ENCODE data around the gene SEMA3B.

GRCh38 chr3:50289130-50289529 lies 20.2 kb downstream of the SEMA3B start:
- TF ChIP-seq, protein P1, sequence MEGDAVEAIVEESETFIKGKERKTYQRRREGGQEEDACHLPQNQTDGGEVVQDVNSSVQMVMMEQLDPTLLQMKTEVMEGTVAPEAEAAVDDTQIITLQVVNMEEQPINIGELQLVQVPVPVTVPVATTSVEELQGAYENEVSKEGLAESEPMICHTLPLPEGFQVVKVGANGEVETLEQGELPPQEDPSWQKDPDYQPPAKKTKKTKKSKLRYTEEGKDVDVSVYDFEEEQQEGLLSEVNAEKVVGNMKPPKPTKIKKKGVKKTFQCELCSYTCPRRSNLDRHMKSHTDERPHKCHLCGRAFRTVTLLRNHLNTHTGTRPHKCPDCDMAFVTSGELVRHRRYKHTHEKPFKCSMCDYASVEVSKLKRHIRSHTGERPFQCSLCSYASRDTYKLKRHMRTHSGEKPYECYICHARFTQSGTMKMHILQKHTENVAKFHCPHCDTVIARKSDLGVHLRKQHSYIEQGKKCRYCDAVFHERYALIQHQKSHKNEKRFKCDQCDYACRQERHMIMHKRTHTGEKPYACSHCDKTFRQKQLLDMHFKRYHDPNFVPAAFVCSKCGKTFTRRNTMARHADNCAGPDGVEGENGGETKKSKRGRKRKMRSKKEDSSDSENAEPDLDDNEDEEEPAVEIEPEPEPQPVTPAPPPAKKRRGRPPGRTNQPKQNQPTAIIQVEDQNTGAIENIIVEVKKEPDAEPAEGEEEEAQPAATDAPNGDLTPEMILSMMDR (conservative IDR thresholded peaks at IDR 0.05; ENCODE audit: low read depth in 2 of 2) = no peak
- no peak for TF ChIP-seq EZH2 (IDR thresholded peaks at IDR 0.05; ENCODE audit: low read depth, unreplicated experiment)
- TF ChIP-seq ETS1 (IDR thresholded peaks at IDR 0.05) = no peak
- no peak for TF ChIP-seq POLR2AphosphoS5 (IDR thresholded peaks at IDR 0.05; ENCODE audit: low read depth)
- TF ChIP-seq EZH2phosphoT487 (IDR thresholded peaks at IDR 0.05; ENCODE audit: unreplicated experiment) = no peak
- TF ChIP-seq, protein P2, sequence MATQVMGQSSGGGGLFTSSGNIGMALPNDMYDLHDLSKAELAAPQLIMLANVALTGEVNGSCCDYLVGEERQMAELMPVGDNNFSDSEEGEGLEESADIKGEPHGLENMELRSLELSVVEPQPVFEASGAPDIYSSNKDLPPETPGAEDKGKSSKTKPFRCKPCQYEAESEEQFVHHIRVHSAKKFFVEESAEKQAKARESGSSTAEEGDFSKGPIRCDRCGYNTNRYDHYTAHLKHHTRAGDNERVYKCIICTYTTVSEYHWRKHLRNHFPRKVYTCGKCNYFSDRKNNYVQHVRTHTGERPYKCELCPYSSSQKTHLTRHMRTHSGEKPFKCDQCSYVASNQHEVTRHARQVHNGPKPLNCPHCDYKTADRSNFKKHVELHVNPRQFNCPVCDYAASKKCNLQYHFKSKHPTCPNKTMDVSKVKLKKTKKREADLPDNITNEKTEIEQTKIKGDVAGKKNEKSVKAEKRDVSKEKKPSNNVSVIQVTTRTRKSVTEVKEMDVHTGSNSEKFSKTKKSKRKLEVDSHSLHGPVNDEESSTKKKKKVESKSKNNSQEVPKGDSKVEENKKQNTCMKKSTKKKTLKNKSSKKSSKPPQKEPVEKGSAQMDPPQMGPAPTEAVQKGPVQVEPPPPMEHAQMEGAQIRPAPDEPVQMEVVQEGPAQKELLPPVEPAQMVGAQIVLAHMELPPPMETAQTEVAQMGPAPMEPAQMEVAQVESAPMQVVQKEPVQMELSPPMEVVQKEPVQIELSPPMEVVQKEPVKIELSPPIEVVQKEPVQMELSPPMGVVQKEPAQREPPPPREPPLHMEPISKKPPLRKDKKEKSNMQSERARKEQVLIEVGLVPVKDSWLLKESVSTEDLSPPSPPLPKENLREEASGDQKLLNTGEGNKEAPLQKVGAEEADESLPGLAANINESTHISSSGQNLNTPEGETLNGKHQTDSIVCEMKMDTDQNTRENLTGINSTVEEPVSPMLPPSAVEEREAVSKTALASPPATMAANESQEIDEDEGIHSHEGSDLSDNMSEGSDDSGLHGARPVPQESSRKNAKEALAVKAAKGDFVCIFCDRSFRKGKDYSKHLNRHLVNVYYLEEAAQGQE (IDR thresholded peaks at IDR 0.05; ENCODE audit: unreplicated experiment) = no peak
- TF ChIP-seq CREB1 (CRISPR knock-in tag; IDR thresholded peaks at IDR 0.05; ENCODE audit: low read depth) = no peak
- TF ChIP-seq JUNB (IDR thresholded peaks at IDR 0.05; ENCODE audit: unreplicated experiment) = no peak
- no peak for TF ChIP-seq ZNF114 (CRISPR knock-in tag; IDR thresholded peaks at IDR 0.05)
- TF ChIP-seq STAT1 (IDR thresholded peaks at IDR 0.05; ENCODE audit: unreplicated experiment) = no peak
- TF ChIP-seq NANOG (IDR thresholded peaks at IDR 0.05; ENCODE audit: borderline replicate concordance) = no peak
